ENCODE results near the gene IL3RA.
"Not testable (repeated sequence)": the region's sequence is repeated elsewhere in the genome, so short reads cannot be mapped to it uniquely, and the experiment has no call there.

Gene IL3RA

DNA sequence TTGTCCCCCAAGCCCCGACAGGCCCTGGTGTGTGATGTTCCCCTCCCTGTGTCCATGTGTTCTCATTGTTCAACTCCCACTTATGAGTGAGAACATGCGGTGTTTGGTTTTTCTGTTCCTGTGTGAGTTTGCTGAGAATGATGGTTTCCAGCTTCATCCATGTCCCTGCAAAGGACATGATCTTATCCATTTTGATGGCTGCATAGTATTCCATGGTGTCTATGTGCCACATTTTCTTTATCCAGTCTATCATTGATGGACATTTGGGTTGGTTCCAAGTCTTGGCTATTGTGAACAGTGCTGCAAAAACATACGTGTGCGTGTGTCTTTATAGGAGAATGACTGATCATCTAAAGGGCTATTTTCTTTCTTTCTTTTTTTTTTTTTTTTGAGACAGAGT lies 4.2 kb upstream of the IL3RA start:
- DNase-seq, result not testable (repeated sequence)

DNA sequence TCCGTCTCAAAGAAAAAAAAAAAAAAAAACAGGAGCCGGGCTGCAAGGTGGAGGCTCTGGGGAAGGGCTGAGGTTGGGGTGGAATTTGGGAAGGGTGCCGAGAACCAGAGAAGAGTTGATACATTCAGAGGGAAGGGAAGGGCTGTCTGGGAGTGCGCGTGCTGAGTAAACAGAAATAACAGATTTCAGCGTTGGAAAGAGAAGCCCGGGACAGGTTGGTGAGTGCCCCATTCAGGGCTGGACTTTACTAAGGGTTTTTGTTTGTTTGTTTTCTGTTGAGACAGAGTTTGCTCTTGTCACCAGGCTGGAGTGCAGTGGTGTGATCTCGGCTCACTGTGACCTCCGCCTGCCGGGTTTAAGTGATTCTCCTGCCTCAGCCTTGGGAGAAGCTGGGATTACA lies 1.7 kb upstream of the IL3RA start:
- no peak for DNase-seq

DNA sequence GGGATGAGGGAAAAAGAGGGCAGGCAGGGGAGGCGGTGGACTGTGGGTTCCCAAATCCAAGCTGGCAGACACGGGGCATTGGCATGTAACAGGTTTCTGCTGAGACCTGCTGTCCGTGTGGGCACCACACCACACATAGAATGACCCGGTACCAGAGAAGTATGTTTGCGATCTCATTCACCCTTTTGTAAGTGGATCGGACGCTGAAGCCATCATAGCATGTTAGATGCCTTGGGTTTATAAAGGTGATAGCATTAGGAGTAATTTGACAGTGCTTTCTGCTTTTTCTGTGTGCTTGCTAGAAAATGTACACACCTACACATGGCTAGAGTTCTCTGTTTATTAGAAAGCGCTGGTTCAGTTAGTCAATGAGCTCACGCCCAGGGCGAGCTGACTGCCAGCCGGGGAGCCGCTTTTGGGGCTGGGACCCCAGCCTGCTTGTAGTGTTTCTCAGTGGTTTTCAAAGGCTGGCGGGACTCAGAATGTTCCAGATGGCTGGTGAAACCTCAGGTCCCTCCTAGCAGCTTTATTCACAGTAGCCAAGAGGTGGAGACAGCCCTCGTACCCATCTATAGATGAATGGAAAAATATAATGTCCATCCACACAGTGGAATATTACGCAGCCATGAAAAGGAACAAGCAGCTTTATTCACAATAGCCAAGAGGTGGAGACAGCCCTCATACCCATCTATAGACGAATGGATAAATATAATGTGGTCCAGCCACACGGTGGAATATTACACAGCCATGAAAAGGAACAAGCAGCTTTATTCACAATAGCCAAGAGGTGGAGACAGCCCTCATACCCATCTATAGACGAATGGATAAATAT lies 579 bp downstream of the IL3RA start:
- no peak for DNase-seq

DNA sequence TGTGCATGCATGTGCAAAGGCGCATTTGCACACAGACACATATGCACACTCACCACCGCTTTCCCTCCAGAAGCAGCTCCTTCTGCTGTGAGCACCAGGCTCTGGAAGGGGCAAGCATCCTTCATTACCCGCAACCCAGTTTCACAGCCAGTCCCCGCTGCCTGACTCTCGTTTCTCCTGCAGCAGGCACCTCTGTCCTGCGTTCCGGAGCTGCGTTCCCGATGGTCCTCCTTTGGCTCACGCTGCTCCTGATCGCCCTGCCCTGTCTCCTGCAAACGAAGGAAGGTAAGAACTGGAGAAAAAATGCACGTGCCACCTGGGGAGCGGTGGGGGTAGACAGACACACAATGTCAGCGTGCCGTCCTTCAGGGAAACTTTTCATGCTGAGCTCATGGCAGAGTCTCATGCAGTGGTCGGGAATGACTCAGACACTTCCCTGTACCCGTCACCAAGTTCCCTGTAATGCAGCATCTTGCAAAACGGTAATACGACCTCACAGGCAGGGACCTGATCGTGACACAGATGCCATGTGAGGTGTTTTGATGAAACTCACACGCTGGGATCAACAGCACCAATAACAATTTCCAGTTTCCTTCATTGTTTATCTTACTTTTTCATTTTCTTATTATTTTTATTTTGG lies 5.1 kb downstream of the IL3RA start:
- no peak for DNase-seq

DNA sequence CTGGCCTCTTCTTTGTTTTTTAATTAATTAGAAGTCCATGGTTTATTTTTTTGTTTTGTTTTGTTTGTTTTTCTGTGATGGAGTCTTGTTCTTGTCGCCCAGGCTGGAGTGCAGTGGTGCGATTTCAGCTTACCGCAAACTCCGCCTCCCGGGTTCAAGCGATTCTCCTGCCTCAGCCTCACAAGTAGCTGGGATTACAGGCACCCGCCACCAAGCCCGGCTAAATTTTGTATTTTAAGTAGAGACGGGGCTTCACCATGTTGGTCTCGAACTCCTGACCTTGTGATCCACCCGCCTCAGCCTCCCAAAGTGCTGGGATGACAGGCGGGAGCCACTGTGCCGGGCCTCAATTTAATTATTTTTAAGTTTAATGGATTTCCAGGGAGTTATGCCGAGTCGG lies 13.0 kb downstream of the IL3RA start:
- not testable (repeated sequence) for DNase-seq

DNA sequence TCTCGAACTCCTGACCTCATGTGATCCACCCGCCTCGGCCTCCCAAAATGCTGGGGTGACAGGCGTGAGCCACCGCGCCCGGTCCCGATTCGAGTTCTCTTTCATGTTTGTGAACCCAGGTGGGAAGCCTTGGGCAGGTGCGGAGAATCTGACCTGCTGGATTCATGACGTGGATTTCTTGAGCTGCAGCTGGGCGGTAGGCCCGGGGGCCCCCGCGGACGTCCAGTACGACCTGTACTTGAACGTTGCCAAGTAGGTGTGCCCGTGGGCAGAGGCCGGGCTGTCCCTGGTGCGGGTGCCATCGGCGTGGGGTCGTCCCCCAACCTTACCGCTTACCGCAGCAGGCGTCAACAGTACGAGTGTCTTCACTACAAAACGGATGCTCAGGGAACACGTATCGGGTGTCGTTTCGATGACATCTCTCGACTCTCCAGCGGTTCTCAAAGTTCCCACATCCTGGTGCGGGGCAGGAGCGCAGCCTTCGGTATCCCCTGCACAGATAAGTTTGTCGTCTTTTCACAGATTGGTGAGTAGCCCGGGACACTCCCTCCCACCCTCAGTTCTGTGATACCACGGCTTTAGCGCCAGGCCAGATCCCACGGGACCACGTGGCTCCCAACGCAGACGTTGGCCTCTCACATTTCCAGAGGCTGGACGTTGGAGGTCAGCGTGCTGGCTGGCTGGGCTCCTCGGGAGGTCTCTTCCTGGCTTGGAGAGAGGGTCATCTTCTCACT lies 15.6 kb downstream of the IL3RA start:
- DNase-seq, result no peak

DNA sequence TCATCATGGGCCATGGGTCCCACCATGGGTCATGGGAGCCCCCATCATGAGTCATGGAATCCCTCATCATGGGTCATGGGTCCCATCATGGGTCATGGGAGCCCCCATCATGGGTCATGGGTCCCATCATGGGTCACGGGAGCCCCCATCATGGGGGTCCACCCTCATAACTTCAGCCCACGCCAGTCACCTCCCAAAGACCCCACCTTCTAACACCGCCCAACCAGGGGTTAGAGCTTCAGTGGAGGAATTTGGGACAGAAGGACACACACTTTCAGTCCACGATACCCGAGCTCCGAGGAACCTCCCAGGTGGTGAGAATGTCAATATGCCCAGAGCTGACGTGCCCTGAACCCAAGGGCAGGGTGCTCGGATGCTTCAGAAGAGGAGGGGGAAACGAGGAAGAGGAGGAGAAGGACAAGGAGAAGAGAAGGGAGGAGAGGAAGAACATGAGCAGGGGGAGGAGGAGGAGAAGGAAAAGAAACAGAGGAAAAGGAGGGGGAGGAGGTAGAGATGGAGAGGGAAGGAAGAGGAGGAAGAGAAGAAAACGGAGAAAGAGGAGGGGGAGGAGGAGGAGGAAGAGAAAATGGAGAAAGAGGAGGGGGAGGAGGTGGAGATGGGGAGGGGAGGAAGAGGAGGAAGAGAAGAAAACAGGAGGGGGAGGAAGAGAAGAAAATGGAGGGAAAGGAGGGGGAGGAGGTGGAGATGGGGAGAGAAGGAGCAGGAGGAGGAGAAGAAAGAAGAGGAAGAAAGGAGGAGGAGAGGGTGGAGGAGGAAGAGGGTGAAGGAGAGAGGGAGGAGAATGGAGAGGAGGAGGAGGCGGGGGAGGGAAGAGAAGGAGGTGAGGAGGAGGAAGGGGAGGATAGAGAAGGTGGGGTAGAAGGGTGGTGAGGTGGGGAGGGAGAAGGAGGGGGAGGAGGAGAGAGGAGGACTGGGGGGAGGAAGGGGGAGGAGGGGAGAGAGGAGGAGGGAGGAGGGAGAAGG lies 17.7 kb downstream of the IL3RA start:
- no peak for DNase-seq

DNA sequence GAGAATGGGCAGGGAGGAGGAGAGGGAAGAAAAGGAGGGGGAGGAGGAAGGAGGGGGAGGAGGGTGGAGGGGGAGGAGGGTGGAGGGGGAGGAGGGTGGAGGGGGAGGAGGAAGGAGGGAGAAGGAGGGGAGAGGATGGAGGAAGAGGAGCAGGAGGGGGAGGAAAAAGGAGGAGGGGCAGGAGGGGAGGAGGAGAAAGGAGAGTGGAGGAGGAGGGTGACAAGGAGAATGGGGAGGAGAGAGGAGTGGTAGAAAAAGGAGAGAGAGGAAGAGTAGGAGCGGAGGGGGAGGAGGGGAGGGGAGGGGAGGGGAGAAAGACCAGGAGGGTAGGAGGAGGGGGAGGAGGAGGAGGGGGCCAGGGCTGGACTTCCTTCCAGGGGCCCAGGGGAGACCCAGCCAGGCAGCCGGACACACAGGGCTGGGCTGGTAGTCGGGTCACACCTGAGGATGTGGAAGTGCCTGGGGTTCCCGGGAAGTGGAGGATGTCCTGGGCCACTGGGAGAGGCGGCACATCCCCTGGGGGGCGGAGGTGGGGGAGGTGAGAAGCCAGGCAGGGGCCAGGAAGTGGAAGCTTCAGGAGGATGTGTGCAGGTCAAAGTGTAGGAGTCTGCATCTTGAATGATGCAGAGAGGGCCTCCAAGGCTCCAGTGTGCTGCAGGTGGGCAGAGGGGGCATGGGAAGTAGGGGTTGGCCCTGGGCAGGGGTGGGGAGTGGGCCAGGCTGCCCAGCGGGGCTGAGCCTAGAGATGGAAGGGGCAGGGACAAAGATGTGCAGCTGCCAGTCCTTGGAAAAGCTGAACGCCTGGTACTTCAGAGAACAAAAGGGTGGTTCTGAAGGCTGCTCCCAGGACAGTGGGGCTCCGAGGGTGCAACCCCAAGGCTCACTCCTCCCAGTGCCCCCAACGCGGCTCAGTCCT lies 18.8 kb downstream of the IL3RA start:
- DNase-seq, result no peak

DNA sequence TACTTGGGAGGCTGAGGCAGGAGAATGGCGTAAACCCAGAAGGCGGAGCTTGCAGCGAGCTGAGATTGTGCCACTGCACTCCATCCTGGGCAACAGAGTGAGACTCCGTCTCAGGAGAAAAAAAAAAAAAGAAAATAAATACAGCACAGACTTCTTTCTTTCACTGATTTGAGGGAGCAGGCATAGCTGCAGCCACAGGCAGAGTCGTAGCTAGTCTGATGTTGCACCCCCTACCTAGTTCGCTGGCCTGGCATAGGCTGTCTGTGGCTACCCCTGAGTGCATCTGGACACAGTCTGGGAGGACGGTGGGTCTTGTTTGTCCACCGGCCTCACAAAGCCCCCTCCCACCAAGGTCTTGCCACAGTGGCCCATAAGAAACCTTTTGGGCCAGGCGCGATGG lies 21.4 kb downstream of the IL3RA start:
- no peak for DNase-seq

DNA sequence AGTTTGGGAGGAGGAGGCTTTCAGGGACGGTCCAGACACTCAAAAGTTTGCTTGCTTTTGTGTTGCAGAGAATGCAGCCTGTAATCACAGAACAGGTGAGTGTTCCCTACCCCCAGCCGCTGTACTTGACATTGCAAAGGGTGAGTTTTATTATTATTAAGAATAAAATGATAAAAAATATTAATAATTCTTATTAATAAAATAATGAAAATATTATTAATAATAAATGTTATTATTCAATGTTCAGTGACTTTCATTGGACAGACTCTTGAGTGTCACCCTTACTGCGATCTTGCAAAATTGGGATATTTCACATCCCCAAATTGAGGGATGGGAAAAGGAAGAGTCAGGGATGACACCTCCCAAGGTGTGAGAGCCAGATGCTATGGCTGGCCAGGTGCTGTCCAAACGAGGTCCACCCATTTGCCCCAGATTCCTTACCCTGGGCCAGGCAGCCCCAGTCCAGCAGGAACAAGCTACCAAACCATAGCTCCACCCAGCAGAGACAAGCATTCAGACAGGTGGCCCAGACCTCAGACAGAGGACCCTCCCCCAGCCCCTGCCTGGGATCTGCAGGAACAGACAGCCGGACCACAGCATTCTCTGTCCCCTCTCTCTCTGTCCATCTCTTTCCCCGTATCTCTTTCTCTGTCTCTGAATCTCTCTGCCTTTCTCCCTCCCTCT lies 22.4 kb downstream of the IL3RA start:
- DNase-seq, result no peak

DNA sequence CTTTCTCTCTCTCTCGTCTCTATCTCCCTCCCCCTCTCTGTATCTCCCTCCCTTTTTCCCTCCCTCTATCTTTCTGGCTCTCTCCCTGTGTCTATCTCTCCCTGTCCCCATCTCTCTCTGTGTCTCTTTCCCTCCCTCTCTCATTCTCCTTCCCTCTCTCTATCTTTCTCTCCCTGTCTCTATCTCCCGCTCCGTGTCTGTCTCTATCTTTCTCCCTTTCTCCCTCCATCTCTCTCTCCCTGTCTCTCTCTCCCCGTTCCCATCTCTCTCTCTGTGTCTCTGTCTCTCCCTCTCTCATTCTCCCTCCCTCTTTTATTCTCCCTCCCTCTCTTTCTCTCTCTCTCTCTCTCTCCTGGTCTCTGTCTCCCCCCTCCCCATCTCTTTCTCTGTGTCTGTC lies 22.9 kb downstream of the IL3RA start:
- DNase-seq, result no peak

DNA sequence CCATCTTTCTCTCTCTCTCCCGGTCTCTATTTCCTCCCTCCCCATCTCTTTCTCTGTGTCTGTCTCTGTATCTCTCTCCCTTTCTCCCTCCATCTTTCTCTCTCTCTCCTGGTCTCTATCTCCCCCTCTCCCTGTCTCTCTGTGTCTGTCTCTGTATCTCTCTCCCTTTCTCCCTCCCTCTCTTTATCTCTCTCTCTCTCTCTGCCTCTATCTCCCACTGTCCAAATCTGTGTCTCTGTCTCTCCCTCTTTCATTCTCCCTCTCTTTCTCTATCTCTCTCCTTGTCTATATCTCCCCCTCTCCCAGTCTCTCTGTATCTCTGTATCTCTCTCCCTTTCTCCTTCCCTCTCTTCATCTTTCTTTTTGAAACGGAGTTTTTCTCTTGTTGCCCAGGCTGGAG lies 23.6 kb downstream of the IL3RA start:
- DNase-seq, result no peak

DNA sequence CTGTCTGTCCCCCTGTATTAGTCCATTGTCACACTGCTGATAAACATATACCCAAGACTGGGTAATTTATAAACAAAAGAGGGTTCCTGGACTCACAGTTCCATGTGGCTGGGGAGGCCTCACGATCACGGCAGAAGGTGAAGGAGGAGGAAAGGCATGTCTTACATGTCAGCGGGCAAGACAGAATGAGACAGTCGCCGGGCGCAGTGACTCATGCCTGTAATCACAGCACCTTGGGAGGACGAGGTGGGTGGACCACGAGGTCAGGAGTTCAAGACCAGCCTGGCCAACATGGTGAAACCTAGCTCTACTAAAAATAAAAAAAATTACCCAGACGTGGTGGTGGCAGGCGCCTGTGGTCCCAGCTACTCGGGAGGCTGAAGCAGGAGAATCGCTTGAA lies 24.7 kb downstream of the IL3RA start:
- DNase-seq, result no peak

DNA sequence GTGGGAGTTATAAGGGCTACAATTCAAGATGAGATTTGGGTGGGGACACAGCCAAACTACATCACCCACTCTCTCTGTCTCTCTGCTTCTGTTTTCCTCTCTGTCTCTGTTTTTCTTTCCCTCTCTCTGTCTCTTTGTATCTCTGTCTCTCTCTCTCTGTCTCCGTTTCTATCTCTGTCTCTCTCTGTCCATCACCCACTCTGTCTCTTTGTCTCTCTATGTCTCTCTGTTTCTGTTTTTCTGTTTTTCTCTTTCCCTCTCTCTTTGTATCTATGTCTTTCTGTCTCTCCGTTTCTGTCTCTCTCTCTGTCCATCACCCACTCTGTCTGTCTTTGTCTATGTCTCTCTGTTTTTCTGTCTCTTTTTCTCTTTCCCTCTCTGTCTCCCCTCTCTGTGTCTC lies 25.3 kb downstream of the IL3RA start:
- no peak for DNase-seq

DNA sequence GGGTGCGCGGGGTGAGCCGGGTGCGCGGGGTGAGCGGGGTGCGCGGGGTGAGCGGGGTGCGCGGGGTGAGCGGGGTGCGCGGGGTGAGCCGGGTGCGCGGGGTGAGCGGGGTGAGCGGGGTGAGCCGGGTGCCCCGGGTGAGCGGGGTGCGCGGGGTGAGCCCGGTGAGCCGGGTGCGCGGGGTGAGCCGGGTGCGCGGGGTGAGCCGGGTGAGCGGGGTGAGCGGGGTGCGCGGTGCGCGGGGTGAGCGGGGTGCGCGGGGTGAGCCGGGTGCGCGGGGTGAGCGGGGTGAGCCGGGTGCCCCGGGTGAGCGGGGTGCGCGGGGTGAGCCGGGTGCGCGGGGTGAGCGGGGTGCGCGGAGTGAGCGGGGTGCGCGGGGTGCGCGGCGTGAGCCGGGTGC lies 29.8 kb downstream of the IL3RA start:
- DNase-seq, result not testable (repeated sequence)

DNA sequence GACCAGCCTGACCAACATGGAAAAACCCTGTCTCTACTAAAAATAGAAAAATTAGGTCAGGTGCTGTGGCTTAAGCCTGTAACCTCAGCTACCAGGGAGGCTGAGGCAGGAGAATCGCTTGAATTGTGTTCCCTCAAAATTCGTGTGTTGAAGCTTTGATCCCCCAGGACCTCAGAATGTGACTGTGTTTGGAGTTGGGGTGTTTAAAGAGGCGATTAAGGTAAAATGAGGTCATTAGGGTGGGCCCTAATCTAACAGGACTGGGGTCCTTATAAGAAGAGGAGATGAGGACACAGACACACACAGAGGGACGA lies 31.8 kb downstream of the IL3RA start:
- no peak for DNase-seq

DNA sequence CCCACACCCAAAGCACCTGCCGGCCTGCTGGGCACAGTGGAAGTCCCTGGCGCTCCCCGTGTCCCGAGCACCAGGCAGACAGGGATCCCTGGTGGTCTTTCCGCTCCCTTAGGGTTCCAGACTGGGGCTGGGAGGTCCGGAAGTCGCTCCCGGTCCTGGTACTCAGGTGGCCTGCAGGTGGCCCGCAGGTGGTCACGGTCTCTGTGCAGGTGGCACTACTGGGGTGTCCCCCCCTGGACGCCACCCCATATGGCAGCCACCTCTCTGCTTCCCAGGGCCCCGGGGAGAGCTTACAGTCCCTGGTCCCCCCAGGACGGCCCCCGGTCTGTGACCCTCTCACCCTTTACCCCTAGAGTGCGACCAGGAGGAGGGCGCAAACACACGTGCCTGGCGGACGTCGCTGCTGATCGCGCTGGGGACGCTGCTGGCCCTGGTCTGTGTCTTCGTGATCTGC lies 41.7 kb downstream of the IL3RA start:
- DNase-seq, result no peak

DNA sequence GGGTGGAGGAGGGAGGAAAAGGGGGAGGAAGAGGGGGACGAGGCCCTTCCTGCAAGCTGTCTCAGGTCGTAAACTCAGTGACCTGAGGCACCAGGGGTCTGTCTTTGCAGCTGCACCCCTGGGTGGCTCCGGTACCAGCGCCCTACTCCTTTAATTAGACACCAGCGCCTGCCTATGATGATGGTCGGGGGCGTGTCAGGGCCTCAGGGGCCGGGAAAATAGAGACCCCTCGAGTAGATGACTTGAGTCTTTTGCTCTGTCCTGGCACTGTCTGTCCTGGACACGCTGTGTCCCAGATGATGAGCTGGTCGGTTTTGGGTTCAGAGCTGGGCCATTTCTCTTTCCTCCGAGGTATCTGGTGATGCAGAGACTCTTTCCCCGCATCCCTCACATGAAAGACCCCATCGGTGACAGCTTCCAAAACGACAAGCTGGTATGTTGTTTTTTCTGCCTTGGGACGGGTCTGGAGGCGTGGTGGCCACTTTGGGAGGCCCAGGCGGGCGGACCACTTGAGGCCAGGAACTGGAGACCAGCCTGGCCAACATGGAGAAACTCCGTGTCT lies 44.2 kb downstream of the IL3RA start:
- DNase-seq, result no peak

DNA sequence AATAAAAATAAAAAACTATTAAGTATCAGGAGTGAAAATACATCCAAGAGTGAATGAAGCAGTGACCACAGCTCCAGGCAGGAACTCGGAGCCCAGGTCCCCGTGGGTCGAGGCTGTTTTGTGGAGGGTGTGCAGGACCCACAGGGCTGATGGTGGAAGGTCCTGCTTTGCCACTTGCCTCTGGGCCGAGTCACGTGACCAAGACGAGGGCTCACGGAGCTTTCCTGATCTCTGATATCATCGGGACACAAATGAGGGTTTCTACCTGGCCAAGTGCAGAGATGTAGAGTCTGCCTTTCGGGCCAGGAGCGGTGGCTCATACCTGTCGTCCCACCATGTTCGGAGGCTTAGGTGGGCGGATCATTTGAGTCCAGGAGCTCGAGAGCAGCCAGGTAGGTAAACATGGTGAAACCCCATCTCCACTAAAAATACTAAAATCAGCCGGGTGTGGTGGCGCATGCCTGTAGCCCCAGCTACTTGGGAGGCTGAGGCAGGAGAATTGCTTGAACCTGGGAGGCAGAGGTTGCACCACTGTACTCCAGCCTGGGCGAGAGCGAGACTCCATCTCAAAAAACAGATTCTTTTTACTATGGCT lies 48.2 kb downstream of the IL3RA start:
- DNase-seq, result no peak

Data from stimulated activated naive CD4-positive, alpha-beta T cell (primary cell).